ENCODE data around the gene SLC5A12.
"Not testable (repeated sequence)": the region's sequence is repeated elsewhere in the genome, so short reads cannot be mapped to it uniquely, and the experiment has no call there.

SLC5A12 gene

GRCh38 chr11:26649884-26650283 lies 72.0 kb downstream of the SLC5A12 start:
- Histone ChIP-seq H3K4me3 (ENCODE audit: low read length) (no peak overlapping the region), H3K27me3 (ENCODE audit: insufficient read depth, low read length) (no peaks in the 10 kb centered on the region), H3K36me3 (ENCODE audit: insufficient read depth, low read length) (no peaks in the 10 kb centered on the region), H3K4me1 (ENCODE audit: insufficient read depth, low read length) (no peaks in the 10 kb centered on the region), H3K9me3 (ENCODE audit: insufficient read depth, low read depth, low read length) (no peaks in the 10 kb centered on the region), H3K9ac (ENCODE audit: low read depth, low read length) (no peak overlapping the region), H3K27ac (ENCODE audit: low read depth, low read length) (no peak overlapping the region)
- WGBS, result 42% methylated on average over 8 of the region's 8 CpGs

GRCh38 chr11:26643314-26643713 lies 78.5 kb downstream of the SLC5A12 start:
- not testable (repeated sequence) for H3K27me3 ChIP-seq (ENCODE audit: insufficient read depth, low read length); H3K36me3 ChIP-seq (ENCODE audit: insufficient read depth, low read length); H3K9me3 ChIP-seq (ENCODE audit: insufficient read depth, low read depth, low read length); H3K9ac ChIP-seq (ENCODE audit: low read depth, low read length); H3K27ac ChIP-seq (ENCODE audit: low read depth, low read length); H3K4me3 ChIP-seq (ENCODE audit: low read length); H3K4me1 ChIP-seq (ENCODE audit: insufficient read depth, low read length)
- 95% methylated on average over 10 of the region's 10 CpGs for WGBS

GRCh38 chr11:26632691-26633159 lies 89.1 kb downstream of the SLC5A12 start:
- no peak overlapping the region for H3K9ac ChIP-seq (ENCODE audit: low read depth, low read length)
- 37% methylated on average over 2 of the region's 2 CpGs for WGBS
- H3K27ac ChIP-seq (ENCODE audit: low read depth, low read length), result no peak overlapping the region
- H3K27me3 ChIP-seq (ENCODE audit: insufficient read depth, low read length), result no peaks in the 10 kb centered on the region
- H3K9me3 ChIP-seq (ENCODE audit: insufficient read depth, low read depth, low read length), result no peaks in the 10 kb centered on the region
- no peaks in the 10 kb centered on the region for H3K4me1 ChIP-seq (ENCODE audit: insufficient read depth, low read length)
- no peak overlapping the region for H3K4me3 ChIP-seq (ENCODE audit: low read length)
- no peaks in the 10 kb centered on the region for H3K36me3 ChIP-seq (ENCODE audit: insufficient read depth, low read length)

- no peaks in the 10 kb centered on the region for H3K9me3 ChIP-seq (ENCODE audit: insufficient read depth, low read depth, low read length)
- WGBS, result 100% methylated on average over 1 of the region's 1 CpG
- no peaks in the 10 kb centered on the region for H3K27me3 ChIP-seq (ENCODE audit: insufficient read depth, low read length)
These were observed 95.5 kb downstream of the SLC5A12 start for GRCh38 chr11:26626346-26626745.

GRCh38 chr11:26623076-26623659 lies 98.7 kb downstream of the SLC5A12 start:
- WGBS, result 100% methylated on average over 1 of the region's 2 CpGs
- Histone ChIP-seq H3K27ac (ENCODE audit: low read depth, low read length) (no peak overlapping the region), H3K4me1 (ENCODE audit: insufficient read depth, low read length) (peaks cover 16% of the 10 kb centered on the region), H3K9ac (ENCODE audit: low read depth, low read length) (no peak overlapping the region), H3K27me3 (ENCODE audit: insufficient read depth, low read length) (no peaks in the 10 kb centered on the region), H3K4me3 (ENCODE audit: low read length) (no peak overlapping the region), H3K9me3 (ENCODE audit: insufficient read depth, low read depth, low read length) (no peaks in the 10 kb centered on the region), H3K36me3 (ENCODE audit: insufficient read depth, low read length) (no peaks in the 10 kb centered on the region)

More at GRCh38 chr11:26626346-26626745, 95.5 kb downstream of the SLC5A12 start:
- Histone ChIP-seq H3K27ac (ENCODE audit: low read depth, low read length) (no peak overlapping the region), H3K4me3 (ENCODE audit: low read length) (no peak overlapping the region), H3K4me1 (ENCODE audit: insufficient read depth, low read length) (no peaks in the 10 kb centered on the region), H3K9ac (ENCODE audit: low read depth, low read length) (no peak overlapping the region), H3K36me3 (ENCODE audit: insufficient read depth, low read length) (no peaks in the 10 kb centered on the region)

- 95% methylated on average over 2 of the region's 2 CpGs for WGBS
- Histone ChIP-seq H3K27me3 (ENCODE audit: insufficient read depth, low read length) (no peaks in the 10 kb centered on the region), H3K27ac (ENCODE audit: low read depth, low read length) (no peak overlapping the region), H3K36me3 (ENCODE audit: insufficient read depth, low read length) (no peaks in the 10 kb centered on the region), H3K4me1 (ENCODE audit: insufficient read depth, low read length) (peaks cover 19% of the 10 kb centered on the region), H3K4me3 (ENCODE audit: low read length) (no peak overlapping the region), H3K9ac (ENCODE audit: low read depth, low read length) (no peak overlapping the region), H3K9me3 (ENCODE audit: insufficient read depth, low read depth, low read length) (no peaks in the 10 kb centered on the region)
These were observed 99.7 kb downstream of the SLC5A12 start for GRCh38 chr11:26622181-26622580.

- peaks cover 19% of the 10 kb centered on the region for H3K4me1 ChIP-seq (ENCODE audit: insufficient read depth, low read length)
- no peaks in the 10 kb centered on the region for H3K9me3 ChIP-seq (ENCODE audit: insufficient read depth, low read depth, low read length)
- H3K27ac ChIP-seq (ENCODE audit: low read depth, low read length), result no peak overlapping the region
- no peak overlapping the region for H3K4me3 ChIP-seq (ENCODE audit: low read length)
- no peak overlapping the region for H3K9ac ChIP-seq (ENCODE audit: low read depth, low read length)
- H3K27me3 ChIP-seq (ENCODE audit: insufficient read depth, low read length), result no peaks in the 10 kb centered on the region
- H3K36me3 ChIP-seq (ENCODE audit: insufficient read depth, low read length), result no peaks in the 10 kb centered on the region
These were observed 100.7 kb downstream of the SLC5A12 start for GRCh38 chr11:26621132-26621531.

GRCh38 chr11:26620282-26621045 lies 101.4 kb downstream of the SLC5A12 start:
- H3K9me3 ChIP-seq (ENCODE audit: insufficient read depth, low read depth, low read length), result no peaks in the 10 kb centered on the region
- H3K27ac ChIP-seq (ENCODE audit: low read depth, low read length), result no peak overlapping the region
- no peaks in the 10 kb centered on the region for H3K36me3 ChIP-seq (ENCODE audit: insufficient read depth, low read length)
- H3K27me3 ChIP-seq (ENCODE audit: insufficient read depth, low read length), result no peaks in the 10 kb centered on the region
- 95% methylated on average over 1 of the region's 1 CpG for WGBS
- H3K4me3 ChIP-seq (ENCODE audit: low read length), result no peak overlapping the region
- H3K9ac ChIP-seq (ENCODE audit: low read depth, low read length), result no peak overlapping the region
- peaks cover 19% of the 10 kb centered on the region for H3K4me1 ChIP-seq (ENCODE audit: insufficient read depth, low read length)

GRCh38 chr11:26618441-26618840 lies 103.4 kb downstream of the SLC5A12 start:
- Histone ChIP-seq H3K4me3 (ENCODE audit: low read length) (no peak overlapping the region), H3K9ac (ENCODE audit: low read depth, low read length) (no peak overlapping the region), H3K4me1 (ENCODE audit: insufficient read depth, low read length) (peaks cover 19% of the 10 kb centered on the region), H3K27me3 (ENCODE audit: insufficient read depth, low read length) (no peaks in the 10 kb centered on the region), H3K9me3 (ENCODE audit: insufficient read depth, low read depth, low read length) (no peaks in the 10 kb centered on the region), H3K27ac (ENCODE audit: low read depth, low read length) (no peak overlapping the region), H3K36me3 (ENCODE audit: insufficient read depth, low read length) (no peaks in the 10 kb centered on the region)
- 17% methylated on average over 1 of the region's 1 CpG for WGBS
